Measurements from ENCODE around the gene ABLIM2.

DNA sequence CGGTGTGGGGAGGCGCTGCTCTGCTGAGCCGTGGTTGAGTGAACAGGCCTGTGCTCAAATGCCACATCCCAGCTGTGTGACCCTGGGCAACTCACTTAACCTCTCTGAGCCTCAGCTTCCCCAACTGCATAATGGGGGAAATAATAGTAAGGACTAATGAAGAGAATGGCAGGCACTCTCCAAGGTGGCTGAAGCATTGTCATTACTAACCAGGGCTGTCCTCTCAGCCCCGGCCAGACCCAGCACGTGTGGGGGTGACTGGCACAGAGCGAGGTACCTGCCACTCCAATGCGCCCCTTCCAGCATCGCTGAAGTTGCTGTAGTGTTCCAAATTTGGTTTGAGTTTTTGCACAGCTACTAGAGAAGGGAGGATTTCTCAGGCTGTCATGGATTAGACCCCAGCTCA is 80.0 kb downstream of the ABLIM2 start:
- TF ChIP-seq CTCF (IDR thresholded peaks at IDR 0.05 in 4 of 5, conservative IDR thresholded peaks at IDR 0.05 in 1 of 5) (no peak), POLR2A (IDR thresholded peaks at IDR 0.05) (no peak)

Measured in gastrocnemius medialis (tissue), 4 donors.